ENCODE measurements around the gene CHST1.

CHST1 gene

DNA sequence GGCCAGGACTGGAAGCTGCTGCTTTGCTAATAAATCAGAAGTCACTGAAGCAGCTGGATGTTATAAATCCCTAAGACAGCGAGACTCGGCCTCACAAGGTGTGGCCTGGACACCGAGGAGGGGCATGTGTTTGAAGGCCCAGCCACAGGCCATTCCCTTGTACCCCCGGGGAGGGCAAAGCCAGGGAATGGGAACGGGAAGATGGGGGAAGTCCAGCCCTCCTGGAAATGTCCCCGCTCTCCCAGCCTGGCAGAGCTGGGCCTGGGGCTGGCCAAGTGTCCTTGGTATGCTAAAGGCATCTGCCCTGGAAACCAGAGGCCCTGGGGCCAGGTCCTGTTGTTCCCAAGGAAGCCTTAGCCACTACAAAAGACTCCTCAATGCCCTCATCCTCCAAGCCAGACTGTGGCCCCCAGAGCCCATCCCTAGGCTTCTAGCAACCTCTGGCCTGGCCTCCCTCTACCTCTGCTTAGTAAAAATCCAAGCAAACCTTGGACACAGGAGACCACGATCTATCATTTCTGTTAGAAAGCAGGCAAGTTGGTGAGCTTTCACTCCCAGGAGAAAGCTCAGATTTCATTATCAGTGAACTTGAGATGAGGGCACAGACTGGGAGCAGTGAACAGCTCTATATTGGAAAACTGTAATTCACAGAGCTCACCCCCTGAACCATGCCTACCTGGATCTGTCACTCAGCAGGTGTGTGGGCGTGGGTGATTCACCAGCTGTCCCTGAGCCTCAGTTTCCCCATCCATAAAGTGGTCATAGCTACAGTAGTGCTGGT is 11.0 kb downstream of the CHST1 start:
- no peak overlapping the region for H3K4me3 ChIP-seq (replicated peaks in 1 of 2; ENCODE audit: low read depth in 2 of 2, low read length in 2 of 2)
- no peak for DNase-seq (ENCODE audit: low read depth in 2 of 2)
- TF ChIP-seq, protein P1, sequence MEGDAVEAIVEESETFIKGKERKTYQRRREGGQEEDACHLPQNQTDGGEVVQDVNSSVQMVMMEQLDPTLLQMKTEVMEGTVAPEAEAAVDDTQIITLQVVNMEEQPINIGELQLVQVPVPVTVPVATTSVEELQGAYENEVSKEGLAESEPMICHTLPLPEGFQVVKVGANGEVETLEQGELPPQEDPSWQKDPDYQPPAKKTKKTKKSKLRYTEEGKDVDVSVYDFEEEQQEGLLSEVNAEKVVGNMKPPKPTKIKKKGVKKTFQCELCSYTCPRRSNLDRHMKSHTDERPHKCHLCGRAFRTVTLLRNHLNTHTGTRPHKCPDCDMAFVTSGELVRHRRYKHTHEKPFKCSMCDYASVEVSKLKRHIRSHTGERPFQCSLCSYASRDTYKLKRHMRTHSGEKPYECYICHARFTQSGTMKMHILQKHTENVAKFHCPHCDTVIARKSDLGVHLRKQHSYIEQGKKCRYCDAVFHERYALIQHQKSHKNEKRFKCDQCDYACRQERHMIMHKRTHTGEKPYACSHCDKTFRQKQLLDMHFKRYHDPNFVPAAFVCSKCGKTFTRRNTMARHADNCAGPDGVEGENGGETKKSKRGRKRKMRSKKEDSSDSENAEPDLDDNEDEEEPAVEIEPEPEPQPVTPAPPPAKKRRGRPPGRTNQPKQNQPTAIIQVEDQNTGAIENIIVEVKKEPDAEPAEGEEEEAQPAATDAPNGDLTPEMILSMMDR (IDR thresholded peaks at IDR 0.05; ENCODE audit: low read depth, low read length), result no peak

DNA sequence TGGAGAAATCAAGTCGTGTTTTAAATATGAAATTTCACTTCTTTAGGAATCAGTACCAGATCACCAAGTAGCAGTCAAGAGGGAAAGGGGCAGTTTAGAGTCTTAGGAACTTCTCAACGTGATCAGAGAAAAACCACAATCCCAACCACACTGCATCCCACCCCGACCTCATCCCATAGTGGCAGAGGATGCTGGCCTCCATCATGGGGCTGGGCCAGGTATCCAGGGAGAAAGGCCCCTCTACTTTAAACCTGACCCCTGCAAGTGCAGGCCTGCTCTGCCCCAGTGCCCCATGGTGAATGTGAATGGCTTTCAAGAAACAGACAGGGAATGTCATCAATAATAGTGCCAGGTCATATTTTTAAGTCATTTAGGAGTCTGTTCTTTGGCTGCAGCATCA is 12.1 kb downstream of the CHST1 start:
- H3K4me3 ChIP-seq (replicated peaks in 1 of 2; ENCODE audit: low read depth in 2 of 2, low read length in 2 of 2), result no peak overlapping the region
- DNase-seq (ENCODE audit: low read depth in 2 of 2), result no peak
- TF ChIP-seq, protein P1 (IDR thresholded peaks at IDR 0.05; ENCODE audit: low read depth, low read length), result no peak

DNA sequence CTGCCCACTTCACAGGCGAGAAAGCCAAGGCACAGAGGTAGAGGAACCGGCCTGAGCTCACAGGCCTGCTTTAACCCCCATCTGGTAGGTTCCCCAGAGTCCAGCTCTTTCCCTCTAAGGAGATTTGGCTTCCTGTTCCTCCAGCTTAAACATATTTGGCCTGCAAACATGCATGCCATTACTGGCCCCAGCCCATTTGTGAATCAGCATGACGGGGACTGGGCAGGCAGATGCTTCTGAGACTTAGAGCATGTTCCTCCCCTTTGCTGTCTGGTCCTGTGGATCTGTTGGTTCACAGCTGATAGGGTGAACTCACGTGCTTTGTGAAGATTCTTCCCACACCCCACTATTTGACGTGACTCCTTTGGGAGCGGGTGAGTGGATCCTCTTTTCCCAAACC is 12.6 kb downstream of the CHST1 start:
- H3K4me3 ChIP-seq (replicated peaks in 1 of 2; ENCODE audit: low read depth in 2 of 2, low read length in 2 of 2), result no peak overlapping the region
- DNase-seq (ENCODE audit: low read depth in 2 of 2), result peak; percentile 81 to 83
- TF ChIP-seq, protein P1 (IDR thresholded peaks at IDR 0.05; ENCODE audit: low read depth, low read length), result no peak

DNA sequence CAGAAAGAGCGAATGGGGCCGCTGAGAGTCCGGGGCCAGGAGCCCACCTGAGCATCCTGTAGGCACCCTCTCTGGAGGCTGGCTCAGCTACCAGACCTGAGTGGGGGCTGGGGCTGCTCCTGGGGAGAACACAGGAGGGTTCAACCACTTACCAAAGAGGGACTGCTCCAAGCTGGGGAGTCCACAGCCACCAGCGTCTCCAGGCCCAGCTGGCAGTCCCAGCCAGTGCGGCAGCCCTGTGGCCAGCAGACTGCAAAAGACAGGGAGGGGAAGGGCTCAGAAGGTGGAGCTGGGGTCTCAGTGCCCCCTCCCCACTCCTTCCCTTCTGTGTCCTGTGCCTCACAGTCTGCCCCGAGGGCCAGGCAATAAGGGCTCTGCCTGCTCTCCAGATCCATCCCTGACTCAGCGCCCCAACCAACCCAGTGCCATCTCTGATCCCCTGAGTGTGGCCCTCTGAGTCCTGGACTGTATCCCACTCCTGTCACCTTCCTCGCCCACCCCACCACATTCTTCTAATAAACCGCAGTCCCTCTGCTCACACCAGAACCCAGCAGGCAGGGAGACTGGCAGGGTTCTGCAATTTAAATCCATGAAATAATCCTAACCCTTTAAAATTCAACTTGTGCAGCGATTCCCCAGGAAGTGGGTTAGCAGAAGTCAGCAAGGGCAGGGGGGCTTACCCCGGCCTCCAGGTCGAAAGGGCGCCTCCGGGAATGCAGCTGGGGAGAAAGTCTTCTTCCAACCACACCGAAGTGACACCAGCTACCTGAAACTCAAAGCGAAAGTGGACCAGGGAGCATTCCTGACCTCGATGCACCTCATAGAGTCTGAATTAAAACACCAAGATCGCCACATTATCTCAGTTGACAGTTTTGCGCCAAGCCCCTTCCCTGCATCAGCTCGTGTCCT is 13.3 kb downstream of the CHST1 start:
- DNase-seq (ENCODE audit: low read depth in 2 of 2), result no peak
- TF ChIP-seq, protein P1 (IDR thresholded peaks at IDR 0.05; ENCODE audit: low read depth, low read length), result no peak
- no peak overlapping the region for H3K4me3 ChIP-seq (replicated peaks in 1 of 2; ENCODE audit: low read depth in 2 of 2, low read length in 2 of 2)

DNA sequence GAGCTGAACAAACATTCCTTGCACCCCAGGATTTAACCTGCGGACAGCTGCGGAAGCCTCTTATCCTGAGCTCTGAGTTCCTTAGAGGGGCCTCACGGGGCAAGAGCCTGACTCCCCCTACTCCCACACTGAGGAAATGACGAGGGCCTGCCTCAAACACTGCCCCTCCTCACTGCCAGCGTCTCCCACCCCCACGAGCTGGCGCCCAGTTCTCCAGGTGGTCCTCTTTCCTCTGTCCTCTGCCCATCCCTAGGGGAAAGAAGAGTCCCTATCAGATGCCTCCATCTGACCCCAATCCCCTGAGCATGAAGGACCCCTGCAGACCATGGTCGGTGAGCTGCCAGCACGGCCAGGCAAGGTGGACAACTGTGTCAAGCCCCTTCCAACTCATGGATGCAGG is 14.3 kb downstream of the CHST1 start:
- H3K4me3 ChIP-seq (replicated peaks in 1 of 2; ENCODE audit: low read depth in 2 of 2, low read length in 2 of 2), result no peak overlapping the region
- DNase-seq (ENCODE audit: low read depth in 2 of 2), result no peak
- TF ChIP-seq, protein P1 (IDR thresholded peaks at IDR 0.05; ENCODE audit: low read depth, low read length), result no peak

DNA sequence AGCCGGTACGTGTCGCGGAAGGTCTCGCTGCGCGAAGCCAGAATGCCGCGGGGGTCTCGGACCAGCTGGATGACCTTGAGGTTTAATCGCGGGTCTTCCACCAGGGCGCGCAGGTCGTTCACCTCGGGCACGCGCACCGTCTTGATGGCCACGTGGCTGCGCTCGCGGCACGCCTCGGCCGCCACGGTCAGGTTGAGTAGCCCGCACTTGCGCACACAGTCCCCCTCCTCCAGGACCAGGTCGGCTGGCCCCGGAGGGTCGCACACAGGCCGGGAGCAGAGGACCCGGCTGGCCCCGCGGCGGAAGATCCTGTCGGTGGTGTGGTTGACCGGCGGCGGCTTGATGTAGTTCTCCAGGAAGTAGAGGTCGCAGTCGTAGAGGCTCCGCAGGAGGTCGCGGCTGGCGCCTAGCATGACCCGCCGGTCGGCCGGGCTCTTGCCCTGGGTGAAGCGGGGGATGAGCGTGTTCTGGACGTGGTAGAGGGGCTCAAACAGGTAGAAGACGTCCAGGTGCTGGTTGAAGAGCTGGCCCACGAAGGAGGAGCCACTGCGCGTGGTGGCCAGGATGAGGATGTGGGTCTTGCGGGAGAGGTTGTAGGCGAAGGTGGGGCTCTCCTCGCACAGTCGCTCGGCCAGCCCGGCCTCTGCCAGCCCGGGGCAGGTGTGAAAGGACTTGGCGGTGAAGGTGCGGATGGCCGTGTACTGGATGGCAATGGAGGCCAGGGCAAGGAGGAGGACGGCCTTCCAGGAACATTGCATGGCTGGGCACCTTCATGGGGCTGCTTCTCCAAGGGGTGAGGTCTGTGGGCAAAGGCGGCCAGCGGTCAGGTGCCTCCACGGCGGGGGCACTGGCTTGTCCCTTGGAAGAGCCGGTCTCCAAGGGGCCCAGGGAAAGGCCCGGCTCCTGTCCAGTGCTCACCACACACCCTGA is 15.0 kb downstream of the CHST1 start:
- H3K4me3 ChIP-seq (replicated peaks in 1 of 2; ENCODE audit: low read depth in 2 of 2, low read length in 2 of 2), result no peak overlapping the region
- TF ChIP-seq, protein P1 (IDR thresholded peaks at IDR 0.05; ENCODE audit: low read depth, low read length), result no peak
- no peak for DNase-seq (ENCODE audit: low read depth in 2 of 2)

Measured in cardiac fibroblast (primary cell).